ENCODE data around the gene FXR2. TPM values are rescaled to one million over a fixed set of nuclear protein-coding genes. Genes with fewer than 3 reads are reported as not detected.

The FXR2 gene
- total RNA-seq, 1 experiment from 2014 or later: 35.1 TPM

- Mint-ChIP-seq H3K9me3 (no peaks in the 10 kb centered on the region), H3K27ac (peak overlapping the region; percentile 87), H3K27me3 (ENCODE audit: low read depth) (no peaks in the 10 kb centered on the region), H3K36me3 (peaks cover 30% of the 10 kb centered on the region), H3K4me1 (peaks cover 45% of the 10 kb centered on the region), H3K4me3 (peak overlapping the region; percentile 94)
- ChIA-PET CTCF (interaction anchor here (1.0 to 3.6 kb wide), 6 partner anchors 10 to 206 kb away, joined by 3 to 79 read pairs (median 16); partner anchors contain the start of genes TMEM102, TMEM256, TP53 and WRAP53), POLR2A (interaction anchor here (1.0 to 1.4 kb wide), 3 partner anchors 9 to 27 kb away, joined by 3 to 4 read pairs (median 3); partner anchors contain the start of genes MPDU1 and SOX15)
- DNase-seq (ENCODE audit: low spot score) (no peak), ATAC-seq (no peak)
- TF ChIP-seq RELA (CRISPR knock-in tag; IDR thresholded peaks at IDR 0.05; ENCODE audit: borderline replicate concordance) (0 out of 2 replicates have a peak, but pooled peaks have one; percentile 55), TEAD4 (CRISPR knock-in tag; IDR thresholded peaks at IDR 0.05) (no peak), MLX (CRISPR knock-in tag; IDR thresholded peaks at IDR 0.05) (no peak), ZNF121 (CRISPR knock-in tag; IDR thresholded peaks at IDR 0.05) (no peak)
Observed at GRCh38 chr17:7562208-7562605, 52.5 kb downstream of the FXR2 start.

GRCh38 chr17:7561589-7562207 lies 53.0 kb downstream of the FXR2 start, which contains the start of gene SENP3:
Gene SENP3, plus strand, starts transcription at chr17:7561919. Its CDS starts 1,158 bp downstream, at chr17:7563077.
- H3K9me3 Mint-ChIP-seq: no peaks in the 10 kb centered on the region
- DNase-seq (ENCODE audit: low spot score) (peak; percentile 89), ATAC-seq (peak; percentile 25)
- POLR2A ChIA-PET: interaction anchor here (1.0 to 1.8 kb wide), 5 partner anchors 10 to 126 kb away, joined by 3 to 8 read pairs (median 4); partner anchors contain the start of genes MPDU1, SOX15, TP53 and WRAP53
- H3K27ac Mint-ChIP-seq: peak within 1 kb of the TSS; percentile 97
- H3K36me3 Mint-ChIP-seq: peaks cover 25% of the 10 kb centered on the region
- H3K4me1 Mint-ChIP-seq: peaks cover 49% of the 10 kb centered on the region
- TF ChIP-seq CREM (CRISPR knock-in tag; IDR thresholded peaks at IDR 0.05): peak; percentile 94
- TF ChIP-seq E2F4 (CRISPR knock-in tag; IDR thresholded peaks at IDR 0.05; ENCODE audit: borderline replicate concordance, low read depth): 0 out of 2 replicates have a peak, but pooled peaks have one; percentile 32
- TF ChIP-seq ZNF232 (CRISPR knock-in tag; IDR thresholded peaks at IDR 0.05): no peak
- TF ChIP-seq USF2 (CRISPR knock-in tag; IDR thresholded peaks at IDR 0.05): peak; percentile 49
- no peak for TF ChIP-seq IRF2 (CRISPR knock-in tag; IDR thresholded peaks at IDR 0.05; ENCODE audit: borderline replicate concordance, low read depth)
- no peak for TF ChIP-seq FOXP1 (CRISPR knock-in tag; IDR thresholded peaks at IDR 0.05; ENCODE audit: borderline replicate concordance)
- TF ChIP-seq NFATC4 (CRISPR knock-in tag; IDR thresholded peaks at IDR 0.05): no peak
- peak; percentile 63; the same call in 1 of the 2 replicates for TF ChIP-seq ETV6 (CRISPR knock-in tag; IDR thresholded peaks at IDR 0.05)
- 0 out of 2 replicates have a peak, but pooled peaks have one; percentile 16 for TF ChIP-seq ZNF416 (CRISPR knock-in tag; IDR thresholded peaks at IDR 0.05)
- TF ChIP-seq ZNF263 (CRISPR knock-in tag; IDR thresholded peaks at IDR 0.05; ENCODE audit: low read depth): no peak
- no peak for TF ChIP-seq ZNF532 (CRISPR knock-in tag; IDR thresholded peaks at IDR 0.05; ENCODE audit: borderline replicate concordance)
- TF ChIP-seq E2F5 (CRISPR knock-in tag; IDR thresholded peaks at IDR 0.05): peak; percentile 88
- TF ChIP-seq FOXJ3 (CRISPR knock-in tag; IDR thresholded peaks at IDR 0.05; ENCODE audit: borderline replicate concordance): no peak
- no peak for TF ChIP-seq ZSCAN18 (CRISPR knock-in tag; IDR thresholded peaks at IDR 0.05)
- TF ChIP-seq FOXK1 (CRISPR knock-in tag; IDR thresholded peaks at IDR 0.05): peak; percentile 48; the same call in 1 of the 2 replicates
- peak; percentile 25; the same call in 1 of the 2 replicates for TF ChIP-seq ZBTB21 (CRISPR knock-in tag; IDR thresholded peaks at IDR 0.05; ENCODE audit: borderline replicate concordance)
- TF ChIP-seq GABPB1 (CRISPR knock-in tag; IDR thresholded peaks at IDR 0.05): no peak; the same call in 1 of the 2 replicates
- no peak for TF ChIP-seq ZNF219 (CRISPR knock-in tag; IDR thresholded peaks at IDR 0.05; ENCODE audit: borderline replicate concordance)
- no peak for TF ChIP-seq ELF4 (CRISPR knock-in tag; IDR thresholded peaks at IDR 0.05; ENCODE audit: low read depth)
- CTCF ChIA-PET: interaction anchor here (1.0 to 3.6 kb wide), 19 partner anchors 9 to 516 kb away, joined by 3 to 79 read pairs (median 12); partner anchors contain the start of genes ACAP1, CD68, CHRNB1 and FXR2
- no peaks in the 10 kb centered on the region for H3K27me3 Mint-ChIP-seq (ENCODE audit: low read depth)
- peak within 1 kb of the TSS; percentile 94 for H3K4me3 Mint-ChIP-seq
